NCI-H128 (cell line): ENCODE data around the gene LAMC3.
A peak's percentile ranks its signal among the peaks of the same experiment; 100 is the strongest.

Source experiments
- DNase-seq: peaks from one replicate; lab custom pipeline; 2025; ENCODE audit not compliant: unreplicated experiment; lab: John Stamatoyannopoulos, UW

The LAMC3 gene

DNA sequence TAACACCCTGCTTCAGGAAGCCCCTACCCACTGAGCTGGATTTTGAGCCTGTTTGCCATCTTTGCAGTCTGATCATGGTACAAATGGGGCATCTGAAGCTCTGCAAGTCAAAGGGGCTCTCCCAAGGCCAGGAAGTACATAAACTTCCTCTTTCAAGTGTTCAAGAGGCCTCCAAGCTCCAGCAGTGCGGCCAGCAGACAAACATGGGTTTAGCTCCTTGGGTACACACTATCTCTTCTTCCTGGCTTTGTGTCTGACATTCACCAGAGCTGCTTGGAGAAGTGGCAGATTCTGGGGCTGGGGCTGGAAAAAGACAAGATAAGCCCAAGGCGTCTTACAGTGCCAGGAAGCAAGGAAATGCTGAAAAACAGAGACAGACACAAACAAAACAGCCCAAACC, 34.1 kb downstream of the LAMC3 start:
- no peak for DNase-seq

DNA sequence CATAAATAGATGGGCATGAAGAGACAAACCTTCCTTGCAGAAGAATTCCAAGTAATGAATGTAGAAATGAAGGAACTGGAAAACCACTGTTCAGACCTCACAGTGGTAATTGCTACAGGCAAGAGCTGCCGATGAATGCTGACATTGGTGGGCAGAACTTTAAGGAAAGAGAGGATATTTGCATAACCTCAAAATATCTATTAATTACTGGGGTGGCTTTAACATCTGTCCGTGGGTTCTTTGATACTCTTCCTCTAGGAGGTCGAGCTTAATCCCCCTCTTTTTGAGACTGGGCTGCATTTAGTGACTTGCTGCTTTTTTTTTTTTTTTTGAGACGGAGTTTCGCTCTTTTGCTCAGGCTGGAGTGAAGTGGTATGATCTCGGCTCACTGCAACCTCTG, 34.7 kb downstream of the LAMC3 start:
- no peak for DNase-seq

GRCh38 chr9:131045300-131046092, 36.5 kb downstream of the LAMC3 start:
- no peak for DNase-seq

- no peak for DNase-seq
Measured at GRCh38 chr9:131046093-131046380, 37.1 kb downstream of the LAMC3 start.

DNA sequence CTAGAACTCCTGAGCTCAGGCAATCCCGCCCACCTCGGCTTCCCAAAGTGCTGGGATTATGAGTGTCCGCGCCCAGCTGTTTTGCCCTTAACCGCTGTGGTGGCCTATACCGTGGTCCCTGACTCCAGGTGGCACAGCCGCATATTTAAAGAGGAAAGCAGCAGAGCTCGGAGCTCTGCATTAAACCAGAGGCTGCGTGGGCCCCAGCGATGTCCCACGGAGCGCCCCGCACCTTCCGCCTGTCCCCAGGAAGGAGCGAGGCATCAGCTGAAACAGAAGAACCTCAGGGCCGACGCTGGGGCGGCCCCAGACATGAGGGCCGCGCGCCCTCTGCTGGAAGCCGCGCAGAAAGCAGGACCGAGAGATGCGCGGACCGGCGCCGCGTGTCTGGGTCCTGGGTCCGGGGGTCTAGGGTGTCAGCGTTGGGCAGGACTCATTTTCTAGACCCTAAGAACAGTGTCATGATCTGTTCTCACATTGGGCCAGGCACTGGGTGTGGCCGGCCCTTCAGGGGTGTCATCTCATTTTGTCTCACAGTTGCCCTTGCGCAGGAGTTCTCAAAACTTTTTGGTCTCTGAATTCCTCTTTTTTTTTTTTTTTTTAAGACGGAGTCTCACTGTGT, 37.7 kb downstream of the LAMC3 start:
- DNase-seq, result peak; percentile 53

GRCh38 chr9:131048332-131048731, 39.4 kb downstream of the LAMC3 start:
- DNase-seq, result no peak

DNA sequence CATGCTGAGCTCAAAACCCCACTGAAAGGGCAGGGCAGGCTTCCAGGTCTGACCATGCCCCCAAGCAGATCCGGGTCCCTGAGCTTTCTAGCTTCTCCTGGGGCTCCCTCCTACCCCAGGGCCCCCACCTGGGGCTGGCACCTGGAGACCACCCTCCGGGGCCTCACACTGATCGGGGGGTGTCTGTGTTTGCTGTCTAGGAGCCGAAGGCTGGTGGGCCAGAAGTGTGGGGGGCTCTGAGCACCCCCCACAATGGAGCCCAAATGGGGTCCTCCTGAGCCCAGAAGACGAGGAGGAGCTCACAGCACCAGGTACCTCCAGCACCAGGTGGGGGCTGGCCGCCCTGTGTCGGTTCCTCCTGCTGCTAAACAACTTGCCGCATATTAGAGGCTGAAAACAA, 39.8 kb downstream of the LAMC3 start:
- DNase-seq, result no peak

- no peak for DNase-seq
Measured at GRCh38 chr9:131049829-131050715, 41.1 kb downstream of the LAMC3 start.

DNA sequence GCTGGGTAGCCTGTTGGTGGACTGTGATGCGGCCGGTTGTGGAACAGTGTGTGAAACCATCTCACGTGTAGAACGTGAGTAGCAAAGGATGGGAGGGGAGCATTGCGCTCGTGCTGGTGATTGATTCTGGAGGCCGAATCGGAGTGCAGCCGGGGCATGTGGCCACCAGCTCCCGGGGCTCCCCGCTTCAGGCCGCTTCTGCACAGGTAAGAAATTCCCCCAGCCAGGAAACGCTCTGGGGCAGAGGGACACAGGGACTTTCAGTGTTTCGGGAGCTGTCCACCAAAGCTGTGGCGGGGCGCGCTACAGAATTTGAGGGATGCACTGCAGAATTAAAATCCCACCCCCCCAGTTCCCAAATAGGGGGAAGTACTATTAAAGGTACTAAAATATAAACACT, 41.9 kb downstream of the LAMC3 start:
- DNase-seq, result no peak

DNA sequence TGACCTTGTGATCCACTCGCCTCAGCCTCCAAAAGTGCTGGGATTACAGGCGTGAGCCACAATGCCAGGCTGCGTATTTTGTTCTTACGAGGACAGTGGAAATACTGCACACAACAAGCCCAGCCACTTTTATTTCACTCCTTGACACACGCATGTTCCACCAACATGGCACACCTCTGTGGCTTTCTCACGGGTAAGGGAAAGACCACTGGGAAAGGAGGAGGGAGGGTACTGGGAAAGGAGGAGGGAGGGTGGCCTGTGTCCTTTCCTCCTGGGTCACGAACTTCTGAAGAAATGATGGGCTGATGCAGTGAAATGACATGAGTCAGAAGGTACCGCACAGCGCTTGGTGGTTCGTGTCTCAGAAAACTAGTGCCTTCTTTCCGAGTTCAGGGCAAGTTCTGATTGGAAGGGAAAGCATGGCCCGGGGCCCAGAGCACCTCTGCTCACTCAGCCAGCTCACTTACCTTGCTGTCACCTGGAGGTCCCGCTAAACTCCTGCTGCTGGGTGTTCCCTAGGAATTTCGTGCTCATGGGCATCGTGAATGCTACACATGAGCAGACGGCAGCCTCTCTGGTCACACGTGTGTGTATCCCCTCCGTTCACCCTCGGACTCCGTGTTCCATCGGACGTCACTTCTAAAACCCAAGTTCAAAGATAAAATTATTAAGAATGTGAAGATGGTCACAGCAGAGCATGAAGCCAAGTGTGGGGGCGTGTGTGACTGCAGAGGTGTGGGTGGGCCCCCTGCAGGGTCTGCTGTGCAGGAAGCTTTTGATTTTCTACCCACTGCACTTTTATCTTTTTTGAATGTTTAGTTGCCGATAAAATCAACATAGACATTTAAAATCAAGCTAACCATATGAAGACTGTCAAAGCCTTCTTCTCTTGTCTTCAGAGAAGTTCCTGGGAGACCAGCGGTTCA, 42.9 kb downstream of the LAMC3 start:
- no peak for DNase-seq

GRCh38 chr9:131053896-131054295, 44.9 kb downstream of the LAMC3 start:
- no peak for DNase-seq

- DNase-seq, result no peak
Measured at GRCh38 chr9:131056781-131057506, 48.0 kb downstream of the LAMC3 start.

- DNase-seq, result no peak
Measured at GRCh38 chr9:131060900-131061630, 52.1 kb downstream of the LAMC3 start.

DNA sequence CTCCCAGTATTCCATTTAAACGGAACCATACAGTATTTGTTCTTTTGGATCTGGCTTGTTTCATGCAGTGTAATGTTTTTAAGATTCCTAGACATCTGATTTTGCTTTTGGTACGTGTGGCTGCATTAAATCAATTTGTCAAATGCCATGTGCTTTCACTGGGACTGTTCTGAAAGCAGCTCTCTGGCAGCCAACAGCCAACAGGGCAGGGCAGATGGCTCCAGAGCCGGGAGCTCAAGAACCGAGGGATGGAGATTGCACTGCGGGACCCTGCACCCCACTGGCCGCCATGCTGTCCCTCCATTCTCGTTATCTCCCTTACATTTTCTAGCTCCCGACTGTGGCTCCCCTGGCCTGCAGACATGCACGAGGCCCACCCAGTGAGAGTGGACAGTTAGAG, 54.0 kb downstream of the LAMC3 start:
- no peak for DNase-seq

GRCh38 chr9:131065599-131065998, 56.6 kb downstream of the LAMC3 start:
- no peak for DNase-seq

DNA sequence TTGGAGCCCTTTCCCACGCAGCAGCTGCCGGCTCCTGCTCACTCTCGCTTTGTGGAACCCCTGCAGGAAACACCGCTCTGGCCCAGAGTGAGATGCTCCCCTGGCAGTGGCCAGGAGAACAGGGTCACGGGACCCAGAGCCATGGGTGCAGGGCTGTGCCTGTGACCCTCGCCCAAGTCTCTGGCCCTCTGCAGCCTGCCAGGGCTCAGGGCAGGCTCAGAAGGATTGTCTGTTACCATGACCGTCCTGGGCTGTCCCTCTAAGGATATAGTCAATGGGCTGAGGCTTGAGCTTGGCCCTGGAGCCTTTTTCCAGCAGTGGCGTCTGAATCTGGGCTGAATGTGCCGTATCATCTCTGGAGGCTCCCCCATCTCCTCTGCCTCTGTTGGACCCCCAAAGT, 58.7 kb downstream of the LAMC3 start:
- no peak for DNase-seq

DNA sequence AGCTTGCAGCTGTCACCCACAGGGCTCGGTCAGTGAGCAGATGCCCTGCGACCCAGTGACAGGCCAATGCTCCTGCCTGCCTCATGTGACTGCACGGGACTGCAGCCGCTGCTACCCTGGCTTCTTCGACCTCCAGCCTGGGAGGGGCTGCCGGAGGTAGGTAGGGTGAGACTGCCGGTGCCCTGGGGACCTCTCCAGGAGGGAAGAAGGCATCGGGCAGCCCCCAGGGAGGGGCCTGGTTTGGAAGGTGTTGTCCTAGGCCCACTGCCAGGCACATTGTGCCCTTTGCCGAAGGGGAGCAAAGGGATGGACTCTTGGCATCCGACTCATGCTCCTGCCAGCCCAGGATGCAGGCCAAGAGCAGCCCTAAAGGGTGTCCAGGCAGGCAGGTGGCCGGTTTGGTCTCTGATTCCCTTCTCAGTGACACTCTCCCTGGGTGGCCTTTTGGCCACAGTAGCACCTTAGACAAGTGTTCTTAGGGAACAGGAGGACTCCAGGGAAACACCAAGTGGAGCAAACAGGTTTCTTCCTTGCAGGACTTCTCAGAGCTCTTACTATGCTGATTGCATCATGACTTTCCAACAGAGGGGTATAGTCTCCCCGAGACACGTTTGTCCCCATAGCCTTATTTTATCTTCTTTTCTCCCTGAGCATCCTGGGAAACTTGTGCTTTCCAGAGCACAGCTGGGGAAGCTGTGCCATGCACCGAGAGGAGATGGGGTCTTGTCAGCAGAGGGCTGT, 59.3 kb downstream of the LAMC3 start:
- no peak for DNase-seq

DNA sequence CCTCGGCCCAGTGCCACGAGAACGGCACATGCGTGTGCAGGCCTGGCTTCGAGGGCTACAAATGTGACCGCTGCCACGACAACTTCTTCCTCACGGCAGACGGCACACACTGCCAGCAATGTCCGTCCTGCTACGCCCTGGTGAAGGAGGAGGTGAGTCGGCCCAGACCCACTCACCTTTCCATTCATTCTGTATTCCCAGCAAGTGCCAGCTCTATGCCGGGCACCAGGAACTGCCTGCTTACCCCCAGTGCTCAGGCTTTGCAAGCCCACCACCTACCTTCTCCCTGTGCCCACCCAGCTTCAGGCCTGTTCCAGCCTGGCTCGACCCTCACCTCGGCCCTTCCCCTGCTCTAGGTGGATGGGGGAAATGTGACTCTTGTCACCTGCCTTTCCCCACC, 60.7 kb downstream of the LAMC3 start:
- no peak for DNase-seq
